OCI-LY7 (cell line): ENCODE results near the gene LRP5. TPM values are rescaled to one million over a fixed set of nuclear protein-coding genes. Genes with fewer than 3 reads are reported as not detected.
A peak's percentile ranks its signal among the peaks of the same experiment; 100 is the strongest.

Experiments used
- BruUV-seq: library from RNA; stranded (reverse); fragments of 400-500 nt; replicated peaks from 2 replicates; lab custom pipeline; 2021; lab: Mats Ljungman, UMichigan
- CTCF ChIA-PET: fragments of 300-600 bp; sonication (Branson Sonifier 250); formaldehyde crosslinking; loops from one replicate; lab custom pipeline; 2022; ENCODE audit warnings: antibody characterized with exemption; ENCODE audit not compliant: unreplicated experiment; lab: Charles Lee
- POLR2A ChIA-PET: fragments of 300-600 bp; sonication (Branson Sonifier 250); formaldehyde crosslinking; loops from one replicate; lab custom pipeline; 2022; ENCODE audit warnings: antibody characterized with exemption; lab: Charles Lee
- DNase-seq: peaks from one replicate; pipeline ENCODE4 v3.0.0-alpha.2; 2015; ENCODE audit warnings: low spot score
- H2AFZ ChIP-seq: fragments of 200-600 bp; sonication (generic), shearing (Covaris generic); 2 replicates; pipeline ENCODE4 v1.6.1; 2014; ENCODE audit warnings: mild to moderate bottlenecking, antibody characterized with exemption, low read length, moderate library complexity
- H3K27ac ChIP-seq: fragments of 200-600 bp; sonication (generic); 2 replicates; pipeline ENCODE4 v1.5.1; 2014; ENCODE audit warnings: mixed run types, low read depth, mild to moderate bottlenecking, moderate library complexity, low read length, inconsistent platforms; ENCODE audit not compliant: poor library complexity, severe bottlenecking
- H3K36me3 ChIP-seq: fragments of 200-600 bp; sonication (generic); 2 replicates; pipeline ENCODE4 v1.6.1; 2014; ENCODE audit warnings: mild to moderate bottlenecking, antibody characterized with exemption, low read length, moderate library complexity, mixed read lengths; ENCODE audit not compliant: insufficient read depth
- H3K4me1 ChIP-seq: fragments of 200-600 bp; sonication (generic); 2 replicates; pipeline ENCODE4 v1.5.1; 2014; ENCODE audit warnings: mild to moderate bottlenecking, low read length; ENCODE audit not compliant: insufficient read depth, poor library complexity, severe bottlenecking
- H3K4me2 ChIP-seq: fragments of 200-600 bp; sonication (generic); 2 replicates; pipeline ENCODE4 v1.6.1; 2014; ENCODE audit warnings: mild to moderate bottlenecking, low read length
- H3K4me3 ChIP-seq: fragments of 200-600 bp; sonication (generic); 2 replicates; pipeline ENCODE4 v1.5.1; 2014; ENCODE audit warnings: mild to moderate bottlenecking, low read depth, low read length; ENCODE audit not compliant: poor library complexity, severe bottlenecking
- H3K79me2 ChIP-seq: fragments of 200-600 bp; sonication (generic); 2 replicates; pipeline ENCODE4 v1.6.1; 2016; ENCODE audit warnings: low read depth, mild to moderate bottlenecking, low read length, moderate library complexity, mixed read lengths; ENCODE audit not compliant: insufficient read depth
- H3K9me2 ChIP-seq: fragments of 200-600 bp; sonication (generic); 2 replicates; pipeline ENCODE4 v1.6.1; 2016; ENCODE audit warnings: mild to moderate bottlenecking, low read length, mixed read lengths; ENCODE audit not compliant: insufficient read depth
- H3K9me3 ChIP-seq: fragments of 200-600 bp; sonication (generic); 2 replicates; pipeline ENCODE4 v1.6.1; 2014; ENCODE audit warnings: mild to moderate bottlenecking, mixed run types, low read length, mixed read lengths
- H4K20me1 ChIP-seq: fragments of 200-600 bp; sonication (generic); 2 replicates; pipeline ENCODE4 v1.6.1; 2014; ENCODE audit warnings: mild to moderate bottlenecking, antibody characterized with exemption, low read length, moderate library complexity, mixed read lengths; ENCODE audit not compliant: insufficient read depth
- CTCF ChIP-seq: fragments of 200-600 bp; sonication (generic); conservative IDR thresholded peaks from 2 replicates; pipeline ENCODE4 v1.5.1; 2014; ENCODE audit warnings: mild to moderate bottlenecking, antibody characterized with exemption, low read length, moderate library complexity, mixed read lengths
- EZH2phosphoT487 ChIP-seq: fragments of 200-600 bp; sonication (generic); IDR thresholded peaks from 2 replicates; pipeline ENCODE4 v1.6.1; 2018; ENCODE audit warnings: low read depth, borderline replicate concordance, mild to moderate bottlenecking, mixed run types, antibody characterized with exemption, low read length, moderate library complexity, mixed read lengths
- intact Hi-C: fragments of 100-400 bp; cut with micrococcal nuclease; formaldehyde crosslinking; loops from one replicate; pipeline ENCODE4 v1.10.0; 2022; ENCODE audit not compliant: unreplicated experiment
- total RNA-seq, 2 experiments: library from RNA; depleted of rRNA in 1 of 2; stranded (reverse); fragments of >200 nt in 1 of 2; shearing (Covaris generic) in 1 of 2; gene quantifications; 2 replicates each; pipeline ENCODE4 v1.2.3, GENCODE V29; 2014 to 2022

Gene LRP5
- total RNA-seq, 2 experiments from 2014 or later = 0.60 TPM; not detected in 1

DNA sequence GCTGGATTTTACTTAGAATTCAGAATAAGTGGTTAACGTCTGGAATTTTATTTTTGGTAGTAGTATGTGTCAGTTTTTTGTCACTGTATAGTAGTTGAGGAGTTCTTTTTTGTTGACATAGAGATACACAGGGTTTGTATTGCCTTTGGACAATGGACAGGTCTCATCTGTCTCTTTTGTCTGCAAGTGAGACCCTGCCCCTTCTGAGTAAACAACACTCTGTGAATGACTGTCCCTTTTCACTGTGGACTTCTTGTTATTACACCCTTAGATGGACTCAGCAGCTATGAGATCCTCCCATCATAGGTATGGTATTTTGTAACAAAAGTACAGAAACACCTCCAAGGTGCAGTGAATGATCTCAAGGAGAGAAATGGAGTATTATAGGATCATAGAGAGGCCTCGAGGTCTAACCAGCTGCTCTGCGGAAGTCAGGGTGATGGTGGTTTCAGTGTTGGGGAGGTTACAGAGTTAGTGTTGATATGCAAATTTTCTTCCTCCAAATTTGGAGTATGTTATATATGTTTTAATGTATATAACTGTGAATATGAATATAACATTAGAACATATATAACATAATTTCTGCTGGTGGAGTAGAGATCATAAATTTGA, 155.9 kb downstream of the LRP5 start:
- no TSS peak for BruUV-seq
- ChIA-PET CTCF (no interaction called here), POLR2A (interaction anchor here (0.5 to 1.3 kb wide), 2 partner anchors 37 to 236 kb away, joined by 3 to 5 read pairs; no protein-coding TSS in a partner anchor)
- Histone ChIP-seq H3K4me3 (peak overlapping the region; percentile 18), H3K9me2 (no peaks in the 10 kb centered on the region), H3K4me1 (peaks cover 47% of the 10 kb centered on the region), H3K79me2 (peaks cover 100% of the 10 kb centered on the region), H4K20me1 (peaks cover 48% of the 10 kb centered on the region), H2AFZ (no peak overlapping the region), H3K27ac (peak overlapping the region; percentile 16), H3K4me2 (peak overlapping the region; percentile 52), H3K36me3 (peaks cover 87% of the 10 kb centered on the region), H3K9me3 (no peaks in the 10 kb centered on the region; the same call in 1 of the 2 replicates)
- TF ChIP-seq CTCF (no peak), EZH2phosphoT487 (no peak)
- intact Hi-C loops = no loop called here
- DNase-seq = peak; percentile 29

- H3K9me3 ChIP-seq = no peaks in the 10 kb centered on the region; the same call in 1 of the 2 replicates
- H4K20me1 ChIP-seq = peaks cover 42% of the 10 kb centered on the region
- peaks cover 39% of the 10 kb centered on the region for H3K4me1 ChIP-seq
- peaks cover 100% of the 10 kb centered on the region for H3K79me2 ChIP-seq
- H3K4me3 ChIP-seq = no peak overlapping the region
- TF ChIP-seq EZH2phosphoT487 (no peak), CTCF (no peak)
- H3K9me2 ChIP-seq = no peaks in the 10 kb centered on the region
- ChIA-PET CTCF (no interaction called here), POLR2A (interaction anchor here (0.7 to 1.3 kb wide), 3 partner anchors 28 to 191 kb away, joined by 3 to 6 read pairs (median 3); no protein-coding TSS in a partner anchor)
- no peak overlapping the region for H2AFZ ChIP-seq
- intact Hi-C loops = no loop called here
- H3K36me3 ChIP-seq = peaks cover 88% of the 10 kb centered on the region
- no TSS peak for BruUV-seq
- no peak overlapping the region for H3K27ac ChIP-seq
- DNase-seq = no peak
- H3K4me2 ChIP-seq = peak overlapping the region; percentile 52
These were observed 156.7 kb downstream of the LRP5 start for GRCh38 chr11:68469122-68469521.

GRCh38 chr11:68469642-68470041, 157.3 kb downstream of the LRP5 start:
- BruUV-seq = no TSS peak
- POLR2A ChIA-PET = interaction anchor here (0.7 to 1.3 kb wide), 2 partner anchors 28 to 43 kb away, joined by 3 to 6 read pairs; no protein-coding TSS in a partner anchor
- no peak overlapping the region for H3K27ac ChIP-seq
- H3K4me1 ChIP-seq = peaks cover 37% of the 10 kb centered on the region
- no peaks in the 10 kb centered on the region for H3K9me2 ChIP-seq
- H4K20me1 ChIP-seq = peaks cover 38% of the 10 kb centered on the region
- H3K9me3 ChIP-seq = peaks cover 4% of the 10 kb centered on the region; the same call in 1 of the 2 replicates
- H3K36me3 ChIP-seq = peaks cover 89% of the 10 kb centered on the region
- no peak for TF ChIP-seq EZH2phosphoT487
- CTCF ChIA-PET = no interaction called here
- DNase-seq = no peak
- intact Hi-C loops = no loop called here
- peaks cover 100% of the 10 kb centered on the region for H3K79me2 ChIP-seq
- H3K4me3 ChIP-seq = no peak overlapping the region
- H3K4me2 ChIP-seq = no peak overlapping the region
- no peak overlapping the region for H2AFZ ChIP-seq
